Measurements from ENCODE around the gene KLK14.

Gene KLK14

GRCh38 chr19:51108066-51108804, 25.5 kb upstream of the KLK14 start, which contains the start of gene CTU1:
Gene CTU1, minus strand, starts transcription at chr19:51108409. Its CDS starts 3,840 bp downstream, at chr19:51104569.
- peak; percentile 99 for DNase-seq (ENCODE audit: low spot score)

- DNase-seq (ENCODE audit: low spot score) = peak; percentile 30
These were observed 24.8 kb upstream of the KLK14 start for GRCh38 chr19:51107406-51108065.

- DNase-seq (ENCODE audit: low spot score) = no peak
These were observed 21.2 kb upstream of the KLK14 start for GRCh38 chr19:51103926-51104341.

GRCh38 chr19:51102991-51103390, 20.3 kb upstream of the KLK14 start:
- DNase-seq (ENCODE audit: low spot score) = no peak

- no peak for DNase-seq (ENCODE audit: low spot score)
These were observed 18.6 kb upstream of the KLK14 start for GRCh38 chr19:51101171-51101865.

- DNase-seq (ENCODE audit: low spot score) = no peak
These were observed 17.9 kb upstream of the KLK14 start for GRCh38 chr19:51100601-51101000.

GRCh38 chr19:51099047-51099382, 16.3 kb upstream of the KLK14 start:
- no peak for DNase-seq (ENCODE audit: low spot score)

- DNase-seq (ENCODE audit: low spot score) = no peak
These were observed 15.8 kb upstream of the KLK14 start for GRCh38 chr19:51098365-51099046.

- DNase-seq (ENCODE audit: low spot score) = no peak
These were observed 15.1 kb upstream of the KLK14 start for GRCh38 chr19:51097796-51098195.

GRCh38 chr19:51097166-51097738, 14.6 kb upstream of the KLK14 start:
- peak; percentile 76 for DNase-seq (ENCODE audit: low spot score)

GRCh38 chr19:51096473-51097165, 13.9 kb upstream of the KLK14 start:
- no peak for DNase-seq (ENCODE audit: low spot score)

- peak; percentile 65 for DNase-seq (ENCODE audit: low spot score)
These were observed 12.1 kb upstream of the KLK14 start for GRCh38 chr19:51094696-51095279.

GRCh38 chr19:51093510-51094345, 11.0 kb upstream of the KLK14 start:
- no peak for DNase-seq (ENCODE audit: low spot score)

- no peak for DNase-seq (ENCODE audit: low spot score)
These were observed 10.4 kb upstream of the KLK14 start for GRCh38 chr19:51093101-51093500.

GRCh38 chr19:51091895-51092873, 9.5 kb upstream of the KLK14 start:
- no peak for DNase-seq (ENCODE audit: low spot score)

- no peak for DNase-seq (ENCODE audit: low spot score)
These were observed 8.4 kb upstream of the KLK14 start for GRCh38 chr19:51091126-51091525.

- no peak for DNase-seq (ENCODE audit: low spot score)
These were observed 7.8 kb upstream of the KLK14 start for GRCh38 chr19:51090471-51090870.

- DNase-seq (ENCODE audit: low spot score) = no peak
These were observed 7.1 kb upstream of the KLK14 start for GRCh38 chr19:51089786-51090185.
